Natural killer cell (primary cell): ENCODE measurements around the gene GNAT3. TPM values are rescaled to one million over a fixed set of nuclear protein-coding genes. Genes with fewer than 3 reads are reported as not detected.

Source experiments
- ATAC-seq, 3 donors: fragments of 150-1000 bp in 2 of 3; fragments of 200-7000 bp in 1 of 3; cut with Tn5 transposase; 1 replicate in 1 of 3; 2 replicates in 2 of 3; pipeline ENCODE4 v1.10.0; 2021; ENCODE audit warnings: mild to moderate bottlenecking in 2 of 3, moderate library complexity in 2 of 3
- DNase-seq, 2 donors: peaks; one replicate each; pipeline versions ENCODE4 v3.0.0 to v3.0.0-alpha.2; 2013 to 2021; ENCODE audit warnings: mixed read lengths in 1 of 2
- H3K27ac ChIP-seq: one replicate; pipeline ENCODE4 v1.5.1; 2013; ENCODE audit warnings: mild to moderate bottlenecking, low read length
- H3K27me3 ChIP-seq: one replicate; pipeline ENCODE4 v1.6.1; 2013; ENCODE audit warnings: low read length; ENCODE audit not compliant: control insufficient read depth, insufficient read depth
- H3K36me3 ChIP-seq: one replicate; pipeline ENCODE4 v1.6.1; 2013; ENCODE audit warnings: low read length; ENCODE audit not compliant: control insufficient read depth, insufficient read depth
- H3K4me1 ChIP-seq: one replicate; pipeline ENCODE4 v1.6.1; 2013; ENCODE audit warnings: low read length; ENCODE audit not compliant: control insufficient read depth, insufficient read depth
- H3K4me3 ChIP-seq: one replicate; pipeline ENCODE4 v1.5.1; 2013; ENCODE audit warnings: low read length
- H3K9me3 ChIP-seq: one replicate; pipeline ENCODE4 v1.6.1; 2013; ENCODE audit warnings: low read length; ENCODE audit not compliant: control insufficient read depth, insufficient read depth
- H3K27ac Mint-ChIP-seq, 2 donors: one replicate each; pipeline ENCODE4 v1.8.0; 2022; ENCODE audit warnings: mild to moderate bottlenecking in 2 of 2, mixed read lengths in 2 of 2, moderate library complexity in 1 of 2
- H3K27me3 Mint-ChIP-seq, 2 donors: one replicate each; pipeline ENCODE4 v1.8.0; 2022; ENCODE audit warnings: low read depth in 2 of 2, mixed read lengths in 2 of 2
- H3K36me3 Mint-ChIP-seq: one replicate; pipeline ENCODE4 v1.8.0; 2022; ENCODE audit warnings: mixed read lengths
- H3K4me1 Mint-ChIP-seq, 2 donors: one replicate each; pipeline ENCODE4 v1.8.0; 2022; ENCODE audit warnings: mixed read lengths in 2 of 2
- H3K4me3 Mint-ChIP-seq: one replicate; pipeline ENCODE4 v1.8.0; 2022; ENCODE audit warnings: mild to moderate bottlenecking, moderate library complexity, mixed read lengths
- H3K9me3 Mint-ChIP-seq, 2 donors: one replicate each; pipeline ENCODE4 v1.8.0; 2022; ENCODE audit warnings: mixed read lengths in 2 of 2
- CTCF ChIP-seq: fragments of 200-600 bp; IDR thresholded peaks from one replicate; pipeline ENCODE4 v1.8.0; 2022; ENCODE audit warnings: antibody characterized with exemption
- WGBS: methylation state at CpG from one replicate; pipeline ENCODE4 v1.1.7; 2013; ENCODE audit warnings: missing lambda C conversion rate; ENCODE audit not compliant: insufficient coverage; 5-methylcytosine and 5-hydroxymethylcytosine counted together
- intact Hi-C: fragments of 100-400 bp; cut with micrococcal nuclease; formaldehyde crosslinking; loops from one replicate; pipeline ENCODE4 v1.14.2; 2022
- total RNA-seq, 4 donors: library from RNA; stranded (reverse); fragments of 120-200 nt in 1 of 4; gene quantifications; one replicate each; pipeline versions ENCODE4 v1.2.3 to v1.2.4, GENCODE V29; 2013 to 2022

The GNAT3 gene
- total RNA-seq, 3 donors from 2014 or later (not counting 1 experiment from before 2014, with no cell fraction given): not detected

- WGBS: 94% methylated on average over 5 of the region's 6 CpGs
- no peak for ATAC-seq
- intact Hi-C loops: no loop called here
Measured at GRCh38 chr7:80417211-80417793, 94.6 kb downstream of the GNAT3 start.

GRCh38 chr7:80415522-80415921 is 96.3 kb downstream of the GNAT3 start:
- Mint-ChIP-seq H3K27ac (no peak overlapping the region), H3K4me3 (no peak overlapping the region), H3K27me3 (no peaks in the 10 kb centered on the region), H3K36me3 (no peaks in the 10 kb centered on the region), H3K9me3 (peaks cover 0 to 4% of the 10 kb centered on the region in 2 donors), H3K4me1 (no peaks in the 10 kb centered on the region)
- no peak for DNase-seq
- H3K9me3 ChIP-seq: no peaks in the 10 kb centered on the region
- no peaks in the 10 kb centered on the region for H3K36me3 ChIP-seq
- H3K27me3 ChIP-seq: no peaks in the 10 kb centered on the region
- 83% methylated on average over 1 of the region's 1 CpG for WGBS
- ATAC-seq: no peak
- TF ChIP-seq CTCF: no peak
- no peak overlapping the region for H3K4me3 ChIP-seq
- no peak overlapping the region for H3K27ac ChIP-seq
- intact Hi-C loops: no loop called here
- no peaks in the 10 kb centered on the region for H3K4me1 ChIP-seq

More at GRCh38 chr7:80417211-80417793, 94.6 kb downstream of the GNAT3 start:
- Mint-ChIP-seq H3K4me3 (no peak overlapping the region), H3K4me1 (no peaks in the 10 kb centered on the region), H3K9me3 (peaks cover 0 to 2% of the 10 kb centered on the region in 2 donors), H3K36me3 (no peaks in the 10 kb centered on the region), H3K27me3 (no peaks in the 10 kb centered on the region), H3K27ac (no peak overlapping the region)
- no peak overlapping the region for H3K27ac ChIP-seq
- TF ChIP-seq CTCF: no peak
- no peaks in the 10 kb centered on the region for H3K9me3 ChIP-seq
- no peaks in the 10 kb centered on the region for H3K36me3 ChIP-seq
- DNase-seq: no peak
- no peaks in the 10 kb centered on the region for H3K4me1 ChIP-seq
- H3K27me3 ChIP-seq: no peaks in the 10 kb centered on the region
- H3K4me3 ChIP-seq: no peak overlapping the region

- no peaks in the 10 kb centered on the region for H3K27me3 ChIP-seq
- no peaks in the 10 kb centered on the region for H3K27me3 Mint-ChIP-seq
- intact Hi-C loops: no loop called here
- ATAC-seq: no peak
- H3K27ac Mint-ChIP-seq: no peak overlapping the region
- DNase-seq: no peak
- no peak overlapping the region for H3K27ac ChIP-seq
- no peaks in the 10 kb centered on the region for H3K36me3 Mint-ChIP-seq
- H3K4me3 Mint-ChIP-seq: no peak overlapping the region
- no peaks in the 10 kb centered on the region for H3K9me3 ChIP-seq
- peaks cover 2 to 4% of the 10 kb centered on the region in 2 donors for H3K9me3 Mint-ChIP-seq
- WGBS: 100% methylated on average over 2 of the region's 3 CpGs
- H3K36me3 ChIP-seq: no peaks in the 10 kb centered on the region
- TF ChIP-seq CTCF: no peak
- no peaks in the 10 kb centered on the region for H3K4me1 Mint-ChIP-seq
- no peaks in the 10 kb centered on the region for H3K4me1 ChIP-seq
- H3K4me3 ChIP-seq: no peak overlapping the region
Measured at GRCh38 chr7:80415114-80415513, 96.8 kb downstream of the GNAT3 start.

- Histone ChIP-seq H3K36me3 (no peaks in the 10 kb centered on the region), H3K27me3 (no peaks in the 10 kb centered on the region), H3K4me1 (no peaks in the 10 kb centered on the region), H3K27ac (no peak overlapping the region), H3K9me3 (no peaks in the 10 kb centered on the region), H3K4me3 (no peak overlapping the region)
- H3K27me3 Mint-ChIP-seq: no peaks in the 10 kb centered on the region
- no peak overlapping the region for H3K27ac Mint-ChIP-seq
- ATAC-seq (no peak), DNase-seq (no peak)
- no peaks in the 10 kb centered on the region for H3K36me3 Mint-ChIP-seq
- intact Hi-C loops: no loop called here
- peaks cover 3 to 4% of the 10 kb centered on the region in 2 donors for H3K9me3 Mint-ChIP-seq
- H3K4me3 Mint-ChIP-seq: no peak overlapping the region
- WGBS: 93% methylated on average over 2 of the region's 2 CpGs
- no peaks in the 10 kb centered on the region for H3K4me1 Mint-ChIP-seq
- no peak for TF ChIP-seq CTCF
Measured at GRCh38 chr7:80414331-80414730, 97.5 kb downstream of the GNAT3 start.
